Ascending aorta (tissue), 2 donors: ENCODE measurements around the gene PLOD2. TPM values are rescaled to one million over a fixed set of nuclear protein-coding genes. Genes with fewer than 3 reads are reported as not detected.

Experiments used
- DNase-seq, 2 donors: peaks; one replicate each; pipeline ENCODE4 v3.0.0-alpha.2; 2019; ENCODE audit warnings: low spot score in 2 of 2
- H3K27ac ChIP-seq, 2 donors: fragments of 200-600 bp; sonication (generic); one replicate each; pipeline ENCODE4 v1.5.1; 2016 to 2017; ENCODE audit warnings: mild to moderate bottlenecking in 1 of 2
- H3K27me3 ChIP-seq: fragments of 200-600 bp; sonication (generic); one replicate; pipeline ENCODE4 v1.5.1; 2017
- H3K36me3 ChIP-seq, 2 donors: fragments of 200-600 bp; sonication (generic); one replicate each; pipeline ENCODE4 v1.5.1; 2016
- H3K4me1 ChIP-seq, 2 donors: fragments of 200-600 bp; sonication (generic); one replicate each; pipeline ENCODE4 v1.5.1; 2016 to 2017; ENCODE audit warnings: mild to moderate bottlenecking in 1 of 2
- H3K4me3 ChIP-seq, 2 donors: fragments of 200-600 bp; sonication (generic); one replicate each; pipeline ENCODE4 v1.5.1; 2016 to 2017; ENCODE audit warnings: mild to moderate bottlenecking in 1 of 2
- H3K9me3 ChIP-seq, 2 donors: fragments of 200-600 bp; sonication (generic); one replicate each; pipeline ENCODE4 v1.5.1; 2016
- intact Hi-C: fragments of 100-400 bp; cut with DNase I; formaldehyde crosslinking; loops from one replicate; pipeline ENCODE4 v1.15.1; 2023
- total RNA-seq: library from RNA; depleted of rRNA; stranded (reverse); fragments of >200 nt; gene quantifications from one replicate; pipeline ENCODE4 v1.1.0, GENCODE V29; 2016
- TF ChIP-seq, protein P1 (sequence below), 3 experiments: fragments of 200-600 bp in 2 of 3; fragments of 450-650 bp in 1 of 3; sonication (generic) in 2 of 3; IDR thresholded peaks; one replicate each; pipeline ENCODE4 v1.5.1; 2016 to 2019; ENCODE audit warnings: antibody characterized with exemption in 3 of 3, mild to moderate bottlenecking in 1 of 3, moderate library complexity in 1 of 3

The PLOD2 gene
- 41.3 TPM for total RNA-seq

DNA sequence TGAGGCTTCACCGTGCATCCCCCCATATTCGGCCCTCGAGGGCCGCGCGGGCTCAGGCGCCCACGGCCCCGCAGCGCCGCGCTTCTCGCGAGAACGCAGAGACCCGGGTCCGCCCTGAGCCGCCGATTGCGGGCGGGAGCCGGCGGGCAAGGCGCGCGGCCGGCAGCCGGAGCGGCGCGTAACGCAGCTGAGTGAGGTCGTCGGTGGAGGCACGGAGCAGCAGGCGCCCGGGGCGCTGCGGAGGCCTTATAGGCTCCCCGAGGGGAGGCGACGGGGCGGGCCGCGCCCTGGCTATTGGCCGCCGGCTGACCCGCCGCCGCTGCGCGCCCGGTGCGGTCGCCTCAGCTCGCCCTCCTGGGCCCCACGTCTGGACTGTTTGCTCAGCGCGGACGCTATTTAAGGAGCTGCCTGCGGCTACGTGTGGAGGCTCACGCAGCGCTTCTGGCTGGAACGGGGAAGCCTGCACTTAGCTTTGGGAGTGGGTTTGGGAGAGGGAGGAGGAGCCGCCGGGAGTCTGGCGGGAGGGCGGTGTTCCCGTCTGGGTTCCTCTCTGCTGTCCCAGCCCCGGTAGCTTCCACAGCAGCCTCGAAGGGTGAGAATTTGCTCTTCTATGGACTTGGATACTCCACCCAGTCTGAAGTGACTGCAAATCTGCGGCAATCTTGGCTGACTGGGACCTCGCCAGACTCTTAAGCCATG lies at the start of gene PLOD2:
PLOD2 (minus strand) TSS at position 221 of the 699 bp plus-strand sequence; CDS start at position 26, 195 bp downstream.
- H3K36me3 ChIP-seq, result no peaks in the 10 kb centered on the region
- H3K9me3 ChIP-seq, result no peaks in the 10 kb centered on the region
- peaks cover 0 to 31% of the 10 kb centered on the region in 2 donors for H3K4me1 ChIP-seq
- peak; percentile 16 to 91 for DNase-seq
- H3K4me3 ChIP-seq, result peak within 1 kb of the TSS; percentile 67 to 93
- no peaks in the 10 kb centered on the region for H3K27me3 ChIP-seq
- TF ChIP-seq, protein P1, sequence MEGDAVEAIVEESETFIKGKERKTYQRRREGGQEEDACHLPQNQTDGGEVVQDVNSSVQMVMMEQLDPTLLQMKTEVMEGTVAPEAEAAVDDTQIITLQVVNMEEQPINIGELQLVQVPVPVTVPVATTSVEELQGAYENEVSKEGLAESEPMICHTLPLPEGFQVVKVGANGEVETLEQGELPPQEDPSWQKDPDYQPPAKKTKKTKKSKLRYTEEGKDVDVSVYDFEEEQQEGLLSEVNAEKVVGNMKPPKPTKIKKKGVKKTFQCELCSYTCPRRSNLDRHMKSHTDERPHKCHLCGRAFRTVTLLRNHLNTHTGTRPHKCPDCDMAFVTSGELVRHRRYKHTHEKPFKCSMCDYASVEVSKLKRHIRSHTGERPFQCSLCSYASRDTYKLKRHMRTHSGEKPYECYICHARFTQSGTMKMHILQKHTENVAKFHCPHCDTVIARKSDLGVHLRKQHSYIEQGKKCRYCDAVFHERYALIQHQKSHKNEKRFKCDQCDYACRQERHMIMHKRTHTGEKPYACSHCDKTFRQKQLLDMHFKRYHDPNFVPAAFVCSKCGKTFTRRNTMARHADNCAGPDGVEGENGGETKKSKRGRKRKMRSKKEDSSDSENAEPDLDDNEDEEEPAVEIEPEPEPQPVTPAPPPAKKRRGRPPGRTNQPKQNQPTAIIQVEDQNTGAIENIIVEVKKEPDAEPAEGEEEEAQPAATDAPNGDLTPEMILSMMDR (IDR thresholded peaks at IDR 0.05), result no peak
- peak within 1 kb of the TSS; percentile 98 to 99 for H3K27ac ChIP-seq
- intact Hi-C loops, result loop anchor here (2.0 to 5.0 kb wide), 4 partner anchors 34 to 381 kb away; partner anchors contain the start of genes PLSCR1 and PLSCR4

DNA sequence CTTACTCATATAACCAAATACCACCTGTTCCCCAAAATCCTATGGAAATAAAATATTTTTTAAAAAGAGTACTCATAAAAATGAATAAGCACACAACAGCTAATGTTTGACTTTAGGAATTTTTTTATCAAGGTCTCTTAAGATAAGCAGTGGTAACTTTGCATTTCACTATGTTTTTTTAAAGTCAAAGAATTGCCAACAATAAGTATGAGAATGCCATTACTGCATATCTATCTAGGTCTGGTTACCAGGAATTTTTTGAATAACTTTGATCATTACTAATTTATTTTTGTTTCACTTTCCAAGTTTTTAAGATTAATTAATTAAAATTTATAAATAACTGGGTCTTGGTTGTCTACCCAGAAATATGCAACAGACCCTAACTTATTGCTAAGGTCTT lies 48.4 kb upstream of the PLOD2 start:
- TF ChIP-seq, protein P1 (IDR thresholded peaks at IDR 0.05), result no peak
- no peak for DNase-seq
- Histone ChIP-seq H3K9me3 (no peaks in the 10 kb centered on the region), H3K4me1 (peaks cover 0 to 2% of the 10 kb centered on the region in 2 donors), H3K4me3 (no peak overlapping the region), H3K27me3 (no peaks in the 10 kb centered on the region), H3K27ac (peak overlapping the region; percentile 33 to 61), H3K36me3 (peaks cover 18 to 35% of the 10 kb centered on the region in 2 donors)
- intact Hi-C loops, result no loop called here

DNA sequence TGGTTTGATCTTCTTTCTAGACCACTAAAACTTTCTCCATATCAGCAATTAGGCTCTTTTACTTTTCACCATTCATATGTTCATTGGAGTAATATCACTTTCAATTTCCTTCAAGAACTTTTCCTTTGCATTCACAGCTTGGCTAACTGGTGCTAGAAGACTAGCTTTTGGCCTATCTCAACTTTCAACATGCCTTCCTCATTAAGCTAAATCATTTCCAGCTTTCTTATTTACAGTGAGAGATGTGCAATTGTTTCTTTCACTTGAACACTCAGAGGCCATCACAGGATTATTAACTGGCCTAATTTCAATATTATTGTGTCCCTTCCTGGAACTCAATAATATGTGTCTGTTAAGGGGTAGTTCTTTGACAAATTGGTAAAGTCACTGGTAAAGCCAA lies 42.8 kb upstream of the PLOD2 start:
- peaks cover 0 to 6% of the 10 kb centered on the region in 2 donors for H3K4me1 ChIP-seq
- H3K27me3 ChIP-seq, result no peaks in the 10 kb centered on the region
- H3K36me3 ChIP-seq, result peaks cover 30 to 34% of the 10 kb centered on the region in 2 donors
- TF ChIP-seq, protein P1 (IDR thresholded peaks at IDR 0.05), result no peak
- H3K9me3 ChIP-seq, result no peaks in the 10 kb centered on the region
- H3K27ac ChIP-seq, result no peak overlapping the region
- no peak overlapping the region for H3K4me3 ChIP-seq
- DNase-seq, result no peak
- intact Hi-C loops, result no loop called here

DNA sequence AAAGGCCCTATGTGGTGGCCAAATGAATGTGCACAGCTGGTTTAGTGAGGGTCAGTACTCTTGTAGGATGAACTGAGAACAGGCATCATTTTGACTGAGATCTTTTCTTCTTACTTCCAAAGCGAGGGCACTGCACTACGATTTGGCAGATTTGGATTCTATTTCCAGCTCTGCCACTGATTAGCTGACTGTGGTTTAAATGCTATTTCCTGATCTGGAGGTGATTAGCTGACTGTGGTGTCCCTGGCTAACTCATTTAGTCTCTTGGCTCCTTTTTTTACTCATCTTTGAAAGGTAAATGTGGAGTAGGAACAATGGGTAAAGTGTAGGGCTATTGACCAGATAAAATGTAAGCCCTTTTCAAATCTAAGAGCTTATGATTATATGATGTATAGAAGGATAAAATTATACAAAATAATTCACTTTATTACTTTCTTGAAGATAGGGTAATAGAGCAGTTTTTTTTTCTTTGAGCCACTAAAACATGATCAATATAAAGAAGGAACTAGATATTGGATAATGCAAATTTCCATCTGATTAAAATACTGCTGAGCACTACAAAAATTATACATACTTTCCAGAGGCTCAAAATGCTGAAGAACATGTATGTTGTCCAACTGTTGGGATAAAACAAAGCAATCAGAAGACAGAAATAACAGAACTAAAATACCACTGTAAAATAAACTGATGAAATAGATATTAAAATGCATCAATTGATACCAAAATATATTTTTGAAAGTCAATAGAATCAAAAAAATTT lies 39.7 kb upstream of the PLOD2 start:
- Histone ChIP-seq H3K9me3 (no peaks in the 10 kb centered on the region), H3K4me1 (peaks cover 5 to 7% of the 10 kb centered on the region in 2 donors), H3K4me3 (no peak overlapping the region), H3K27ac (peak overlapping the region in 1 of 2 donors; percentile 27), H3K27me3 (no peaks in the 10 kb centered on the region), H3K36me3 (peaks cover 16 to 21% of the 10 kb centered on the region in 2 donors)
- intact Hi-C loops, result no loop called here
- no peak for DNase-seq
- TF ChIP-seq, protein P1 (IDR thresholded peaks at IDR 0.05), result no peak

DNA sequence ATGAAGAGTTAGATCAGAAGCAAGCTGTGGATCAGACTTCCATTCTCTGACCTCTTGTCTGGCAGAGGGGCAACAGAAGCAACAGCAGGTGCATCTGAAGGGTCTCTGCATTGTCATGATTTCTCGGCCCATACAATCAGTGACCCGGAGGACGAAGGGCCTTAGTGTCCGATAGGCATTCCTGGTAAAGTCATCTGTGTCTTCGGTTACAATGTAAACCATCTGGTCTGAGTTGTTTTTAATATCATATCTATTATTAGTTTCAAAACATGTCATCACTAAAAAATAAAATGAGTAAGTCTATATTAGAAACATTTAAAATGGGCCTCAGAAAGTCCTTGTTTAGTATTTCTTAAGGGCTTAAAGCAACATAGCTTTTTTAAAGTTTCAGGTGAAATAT lies 38.8 kb upstream of the PLOD2 start:
- H3K4me3 ChIP-seq, result no peak overlapping the region
- DNase-seq, result no peak
- TF ChIP-seq, protein P1 (IDR thresholded peaks at IDR 0.05), result no peak
- peaks cover 12 to 18% of the 10 kb centered on the region in 2 donors for H3K36me3 ChIP-seq
- no peaks in the 10 kb centered on the region for H3K9me3 ChIP-seq
- H3K27me3 ChIP-seq, result no peaks in the 10 kb centered on the region
- intact Hi-C loops, result no loop called here
- no peak overlapping the region for H3K27ac ChIP-seq
- peaks cover 13 to 14% of the 10 kb centered on the region in 2 donors for H3K4me1 ChIP-seq
